Measurements from ENCODE around the gene AP3B1. TPM values are rescaled to one million over a fixed set of nuclear protein-coding genes. Genes with fewer than 3 reads are reported as not detected.
"Not testable (repeated sequence)": the region's sequence is repeated elsewhere in the genome, so short reads cannot be mapped to it uniquely, and the experiment has no call there.

Gene AP3B1
- total RNA-seq, 1 donor from 2014 or later: 47.6 TPM

GRCh38 chr5:78065663-78066062 is 228.8 kb downstream of the AP3B1 start:
- DNase-seq: no peak

GRCh38 chr5:78064941-78065472 is 229.5 kb downstream of the AP3B1 start:
- no peak for DNase-seq

GRCh38 chr5:78063495-78063894 is 231.0 kb downstream of the AP3B1 start:
- DNase-seq: no peak

- DNase-seq: no peak
Observed at GRCh38 chr5:78062645-78063044, 231.9 kb downstream of the AP3B1 start.

- no peak for DNase-seq
Observed at GRCh38 chr5:78060421-78060820, 234.1 kb downstream of the AP3B1 start.

- no peak for DNase-seq
Observed at GRCh38 chr5:78058625-78059024, 235.9 kb downstream of the AP3B1 start.

GRCh38 chr5:78056901-78057514 is 237.5 kb downstream of the AP3B1 start:
- no peak for DNase-seq

GRCh38 chr5:78056053-78056452 is 238.4 kb downstream of the AP3B1 start:
- no peak for DNase-seq

- DNase-seq: no peak
Observed at GRCh38 chr5:78050888-78051287, 243.6 kb downstream of the AP3B1 start.

GRCh38 chr5:78046823-78047222 is 247.7 kb downstream of the AP3B1 start:
- DNase-seq: not testable (repeated sequence)

- DNase-seq: no peak
Observed at GRCh38 chr5:78046006-78046405, 248.5 kb downstream of the AP3B1 start.

- peak; percentile 60 for DNase-seq
Observed at GRCh38 chr5:78041805-78042204, 252.7 kb downstream of the AP3B1 start.

- DNase-seq: no peak
Observed at GRCh38 chr5:78025540-78025939, 269.0 kb downstream of the AP3B1 start.

GRCh38 chr5:78019744-78020143 is 274.8 kb downstream of the AP3B1 start:
- DNase-seq: no peak

- DNase-seq: no peak
Observed at GRCh38 chr5:78016863-78017529, 277.5 kb downstream of the AP3B1 start.

GRCh38 chr5:78009937-78010527 is 284.5 kb downstream of the AP3B1 start:
- peak; percentile 84 for DNase-seq

- DNase-seq: peak; percentile 68
Observed at GRCh38 chr5:78008356-78008967, 286.0 kb downstream of the AP3B1 start.

- DNase-seq: no peak
Observed at GRCh38 chr5:78007233-78007632, 287.3 kb downstream of the AP3B1 start.

- no peak for DNase-seq
Observed at GRCh38 chr5:78006449-78006848, 288.0 kb downstream of the AP3B1 start.

GRCh38 chr5:78005021-78005785 is 289.3 kb downstream of the AP3B1 start:
- no peak for DNase-seq

GRCh38 chr5:78004559-78004958 is 289.9 kb downstream of the AP3B1 start:
- no peak for DNase-seq

GRCh38 chr5:78003919-78004318 is 290.6 kb downstream of the AP3B1 start:
- DNase-seq: no peak

Measured in tongue (tissue), 2 donors.